Endothelial cell of hepatic sinusoid (primary cell): ENCODE results near the gene PYDC1.
"Not testable (repeated sequence)": the region's sequence is repeated elsewhere in the genome, so short reads cannot be mapped to it uniquely, and the experiment has no call there.

Experiments used
- in situ Hi-C: cut with HindIII; loops from 2 replicates; pipeline ENCODE4 v1.10.0; 2017; ENCODE audit warnings: low sequenced_read_pairs

PYDC1 gene

GRCh38 chr16:31216422-31217135 is at the start of gene PYDC1:
PYDC1 (minus strand) TSS chr16:31217135; CDS start chr16:31217028, 107 bp downstream.
- in situ Hi-C loops, result loop anchor here (25.0 kb wide), 1 partner anchor 171 kb away; the partner anchor contains the start of gene ITGAD

GRCh38 chr16:31265329-31266245 is 48.7 kb upstream of the PYDC1 start:
- in situ Hi-C loops, result no loop called here

- in situ Hi-C loops, result no loop called here
These were observed 45.1 kb upstream of the PYDC1 start for GRCh38 chr16:31262084-31262483.

- in situ Hi-C loops, result no loop called here
These were observed 43.4 kb upstream of the PYDC1 start for GRCh38 chr16:31260136-31260931.

- in situ Hi-C loops, result no loop called here
These were observed 41.4 kb upstream of the PYDC1 start for GRCh38 chr16:31258366-31258765.

GRCh38 chr16:31256466-31256865 is 39.5 kb upstream of the PYDC1 start:
- in situ Hi-C loops, result no loop called here

GRCh38 chr16:31253642-31254045 is 36.7 kb upstream of the PYDC1 start:
- in situ Hi-C loops, result loop anchor here (5.0 kb wide), 1 partner anchor 79 kb away; no protein-coding TSS in a partner anchor

GRCh38 chr16:31251435-31251834 is 34.5 kb upstream of the PYDC1 start:
- in situ Hi-C loops, result loop anchor here (5.0 kb wide), 1 partner anchor 81 kb away; no protein-coding TSS in a partner anchor

GRCh38 chr16:31250782-31251384 is 33.9 kb upstream of the PYDC1 start:
- in situ Hi-C loops, result loop anchor here (5.0 kb wide), 1 partner anchor 81 kb away; no protein-coding TSS in a partner anchor

- in situ Hi-C loops, result no loop called here
These were observed 31.4 kb upstream of the PYDC1 start for GRCh38 chr16:31248344-31248743.

- in situ Hi-C loops, result no loop called here
These were observed 29.4 kb upstream of the PYDC1 start for GRCh38 chr16:31246296-31246695.

- in situ Hi-C loops, result not testable (repeated sequence)
These were observed 28.7 kb upstream of the PYDC1 start for GRCh38 chr16:31245598-31245997.

- in situ Hi-C loops, result no loop called here
These were observed 27.1 kb upstream of the PYDC1 start for GRCh38 chr16:31243734-31244670.

- in situ Hi-C loops, result no loop called here
These were observed 25.3 kb upstream of the PYDC1 start for GRCh38 chr16:31242206-31242605.

GRCh38 chr16:31238041-31238440 is 21.1 kb upstream of the PYDC1 start:
- in situ Hi-C loops, result loop anchor here (5.0 kb wide), 1 partner anchor 289 kb away; the partner anchor contains the start of gene AHSP

GRCh38 chr16:31229501-31229900 is 12.6 kb upstream of the PYDC1 start:
- in situ Hi-C loops, result no loop called here

- in situ Hi-C loops, result no loop called here
These were observed 11.3 kb upstream of the PYDC1 start for GRCh38 chr16:31228206-31228605.

- in situ Hi-C loops, result no loop called here
These were observed 8.3 kb upstream of the PYDC1 start for GRCh38 chr16:31225193-31225592.
